ENCODE measurements around the gene ERC2.

ERC2 gene

GRCh38 chr3:55807210-55807609 lies 661.1 kb downstream of the ERC2 start:
- no peak overlapping the region for H3K27ac ChIP-seq (ENCODE audit: low read length)
- H3K4me3 ChIP-seq (ENCODE audit: low read length) = no peak overlapping the region
- H3K4me1 ChIP-seq (ENCODE audit: insufficient read depth, low read length) = no peaks in the 10 kb centered on the region
- no peaks in the 10 kb centered on the region for H3K27me3 ChIP-seq (ENCODE audit: insufficient read depth, low read length)
- H3K36me3 ChIP-seq (ENCODE audit: insufficient read depth, low read depth, low read length) = no peaks in the 10 kb centered on the region
- no peaks in the 10 kb centered on the region for H3K9me3 ChIP-seq (ENCODE audit: insufficient read depth, low read depth, low read length)
- no peak overlapping the region for H3K9ac ChIP-seq (ENCODE audit: low read depth, low read length)

- no peaks in the 10 kb centered on the region for H3K4me1 ChIP-seq (ENCODE audit: insufficient read depth, low read length)
- H3K9ac ChIP-seq (ENCODE audit: low read depth, low read length) = no peak overlapping the region
- H3K36me3 ChIP-seq (ENCODE audit: insufficient read depth, low read depth, low read length) = no peaks in the 10 kb centered on the region
- H3K4me3 ChIP-seq (ENCODE audit: low read length) = no peak overlapping the region
- no peaks in the 10 kb centered on the region for H3K27me3 ChIP-seq (ENCODE audit: insufficient read depth, low read length)
- H3K9me3 ChIP-seq (ENCODE audit: insufficient read depth, low read depth, low read length) = no peaks in the 10 kb centered on the region
- no peak overlapping the region for H3K27ac ChIP-seq (ENCODE audit: low read length)
Observed at GRCh38 chr3:55805169-55805568, 663.1 kb downstream of the ERC2 start.

GRCh38 chr3:55804170-55805095 lies 663.8 kb downstream of the ERC2 start:
- Histone ChIP-seq H3K9ac (ENCODE audit: low read depth, low read length) (no peak overlapping the region), H3K27me3 (ENCODE audit: insufficient read depth, low read length) (no peaks in the 10 kb centered on the region), H3K36me3 (ENCODE audit: insufficient read depth, low read depth, low read length) (no peaks in the 10 kb centered on the region), H3K4me1 (ENCODE audit: insufficient read depth, low read length) (no peaks in the 10 kb centered on the region), H3K4me3 (ENCODE audit: low read length) (no peak overlapping the region), H3K27ac (ENCODE audit: low read length) (no peak overlapping the region), H3K9me3 (ENCODE audit: insufficient read depth, low read depth, low read length) (no peaks in the 10 kb centered on the region)

GRCh38 chr3:55802816-55803215 lies 665.5 kb downstream of the ERC2 start:
- H3K27ac ChIP-seq (ENCODE audit: low read length) = no peak overlapping the region
- no peak overlapping the region for H3K4me3 ChIP-seq (ENCODE audit: low read length)
- H3K9me3 ChIP-seq (ENCODE audit: insufficient read depth, low read depth, low read length) = no peaks in the 10 kb centered on the region
- no peaks in the 10 kb centered on the region for H3K27me3 ChIP-seq (ENCODE audit: insufficient read depth, low read length)
- H3K36me3 ChIP-seq (ENCODE audit: insufficient read depth, low read depth, low read length) = no peaks in the 10 kb centered on the region
- H3K9ac ChIP-seq (ENCODE audit: low read depth, low read length) = no peak overlapping the region
- no peaks in the 10 kb centered on the region for H3K4me1 ChIP-seq (ENCODE audit: insufficient read depth, low read length)

GRCh38 chr3:55801676-55802075 lies 666.6 kb downstream of the ERC2 start:
- Histone ChIP-seq H3K36me3 (ENCODE audit: insufficient read depth, low read depth, low read length) (no peaks in the 10 kb centered on the region), H3K9ac (ENCODE audit: low read depth, low read length) (no peak overlapping the region), H3K4me1 (ENCODE audit: insufficient read depth, low read length) (no peaks in the 10 kb centered on the region), H3K27me3 (ENCODE audit: insufficient read depth, low read length) (no peaks in the 10 kb centered on the region), H3K4me3 (ENCODE audit: low read length) (no peak overlapping the region), H3K9me3 (ENCODE audit: insufficient read depth, low read depth, low read length) (no peaks in the 10 kb centered on the region), H3K27ac (ENCODE audit: low read length) (no peak overlapping the region)

GRCh38 chr3:55801068-55801467 lies 667.2 kb downstream of the ERC2 start:
- Histone ChIP-seq H3K27ac (ENCODE audit: low read length) (no peak overlapping the region), H3K36me3 (ENCODE audit: insufficient read depth, low read depth, low read length) (no peaks in the 10 kb centered on the region), H3K27me3 (ENCODE audit: insufficient read depth, low read length) (no peaks in the 10 kb centered on the region), H3K9me3 (ENCODE audit: insufficient read depth, low read depth, low read length) (no peaks in the 10 kb centered on the region), H3K4me3 (ENCODE audit: low read length) (no peak overlapping the region), H3K9ac (ENCODE audit: low read depth, low read length) (no peak overlapping the region), H3K4me1 (ENCODE audit: insufficient read depth, low read length) (no peaks in the 10 kb centered on the region)

- no peaks in the 10 kb centered on the region for H3K9me3 ChIP-seq (ENCODE audit: insufficient read depth, low read depth, low read length)
- no peak overlapping the region for H3K9ac ChIP-seq (ENCODE audit: low read depth, low read length)
Observed at GRCh38 chr3:55797775-55798174, 670.5 kb downstream of the ERC2 start.

GRCh38 chr3:55797084-55797483 lies 671.2 kb downstream of the ERC2 start:
- H3K9me3 ChIP-seq (ENCODE audit: insufficient read depth, low read depth, low read length) = no peaks in the 10 kb centered on the region
- no peak overlapping the region for H3K4me3 ChIP-seq (ENCODE audit: low read length)
- no peak overlapping the region for H3K9ac ChIP-seq (ENCODE audit: low read depth, low read length)
- H3K27ac ChIP-seq (ENCODE audit: low read length) = no peak overlapping the region
- H3K36me3 ChIP-seq (ENCODE audit: insufficient read depth, low read depth, low read length) = no peaks in the 10 kb centered on the region
- no peaks in the 10 kb centered on the region for H3K4me1 ChIP-seq (ENCODE audit: insufficient read depth, low read length)
- no peaks in the 10 kb centered on the region for H3K27me3 ChIP-seq (ENCODE audit: insufficient read depth, low read length)

More at GRCh38 chr3:55797775-55798174, 670.5 kb downstream of the ERC2 start:
- Histone ChIP-seq H3K4me1 (ENCODE audit: insufficient read depth, low read length) (no peaks in the 10 kb centered on the region), H3K27me3 (ENCODE audit: insufficient read depth, low read length) (no peaks in the 10 kb centered on the region), H3K27ac (ENCODE audit: low read length) (no peak overlapping the region), H3K36me3 (ENCODE audit: insufficient read depth, low read depth, low read length) (no peaks in the 10 kb centered on the region), H3K4me3 (ENCODE audit: low read length) (no peak overlapping the region)

GRCh38 chr3:55796533-55796932 lies 671.7 kb downstream of the ERC2 start:
- Histone ChIP-seq H3K9ac (ENCODE audit: low read depth, low read length) (no peak overlapping the region), H3K27me3 (ENCODE audit: insufficient read depth, low read length) (no peaks in the 10 kb centered on the region), H3K27ac (ENCODE audit: low read length) (no peak overlapping the region), H3K4me3 (ENCODE audit: low read length) (no peak overlapping the region), H3K4me1 (ENCODE audit: insufficient read depth, low read length) (no peaks in the 10 kb centered on the region), H3K9me3 (ENCODE audit: insufficient read depth, low read depth, low read length) (no peaks in the 10 kb centered on the region), H3K36me3 (ENCODE audit: insufficient read depth, low read depth, low read length) (no peaks in the 10 kb centered on the region)

- H3K27ac ChIP-seq (ENCODE audit: low read length) = no peak overlapping the region
- H3K36me3 ChIP-seq (ENCODE audit: insufficient read depth, low read depth, low read length) = no peaks in the 10 kb centered on the region
- H3K9me3 ChIP-seq (ENCODE audit: insufficient read depth, low read depth, low read length) = no peaks in the 10 kb centered on the region
- no peaks in the 10 kb centered on the region for H3K4me1 ChIP-seq (ENCODE audit: insufficient read depth, low read length)
- H3K27me3 ChIP-seq (ENCODE audit: insufficient read depth, low read length) = no peaks in the 10 kb centered on the region
- H3K9ac ChIP-seq (ENCODE audit: low read depth, low read length) = no peak overlapping the region
- H3K4me3 ChIP-seq (ENCODE audit: low read length) = no peak overlapping the region
Observed at GRCh38 chr3:55795746-55796145, 672.5 kb downstream of the ERC2 start.

GRCh38 chr3:55795296-55795695 lies 673.0 kb downstream of the ERC2 start:
- no peaks in the 10 kb centered on the region for H3K4me1 ChIP-seq (ENCODE audit: insufficient read depth, low read length)
- no peaks in the 10 kb centered on the region for H3K27me3 ChIP-seq (ENCODE audit: insufficient read depth, low read length)
- H3K36me3 ChIP-seq (ENCODE audit: insufficient read depth, low read depth, low read length) = no peaks in the 10 kb centered on the region
- no peaks in the 10 kb centered on the region for H3K9me3 ChIP-seq (ENCODE audit: insufficient read depth, low read depth, low read length)
- H3K9ac ChIP-seq (ENCODE audit: low read depth, low read length) = no peak overlapping the region
- no peak overlapping the region for H3K4me3 ChIP-seq (ENCODE audit: low read length)
- H3K27ac ChIP-seq (ENCODE audit: low read length) = no peak overlapping the region

- no peak overlapping the region for H3K4me3 ChIP-seq (ENCODE audit: low read length)
- no peaks in the 10 kb centered on the region for H3K27me3 ChIP-seq (ENCODE audit: insufficient read depth, low read length)
- H3K4me1 ChIP-seq (ENCODE audit: insufficient read depth, low read length) = no peaks in the 10 kb centered on the region
- H3K9ac ChIP-seq (ENCODE audit: low read depth, low read length) = no peak overlapping the region
- no peak overlapping the region for H3K27ac ChIP-seq (ENCODE audit: low read length)
- H3K9me3 ChIP-seq (ENCODE audit: insufficient read depth, low read depth, low read length) = no peaks in the 10 kb centered on the region
- no peaks in the 10 kb centered on the region for H3K36me3 ChIP-seq (ENCODE audit: insufficient read depth, low read depth, low read length)
Observed at GRCh38 chr3:55792742-55793141, 675.5 kb downstream of the ERC2 start.

All from iPS-20b (cell line).